Non-pigmented ciliary epithelial cell (primary cell): ENCODE results near the gene GNG10.
"Not testable (repeated sequence)": the region's sequence is repeated elsewhere in the genome, so short reads cannot be mapped to it uniquely, and the experiment has no call there.

Experiments used
- DNase-seq: peaks from one replicate; pipeline ENCODE4 v3.0.0-alpha.2; 2010; ENCODE audit warnings: low read depth

GNG10 gene

DNA sequence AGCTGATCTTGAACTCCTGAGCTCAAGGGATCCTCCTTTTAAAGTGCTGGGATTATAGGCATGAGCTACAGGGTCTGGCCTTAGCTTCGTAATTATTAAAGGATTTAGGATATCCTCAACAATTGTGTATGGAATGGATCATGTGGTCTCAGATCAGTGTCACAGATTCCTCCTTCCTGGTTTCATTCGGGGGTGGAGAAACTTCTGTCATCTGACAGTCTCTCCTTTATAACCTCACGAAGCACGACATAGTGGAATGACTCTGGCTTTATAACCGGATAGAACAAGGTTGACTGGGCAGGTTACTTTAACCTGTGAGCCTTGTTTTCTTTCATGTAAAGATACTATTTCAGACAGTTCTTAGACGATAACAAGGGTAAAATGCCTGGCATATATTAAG, 4.4 kb upstream of the GNG10 start:
- no peak for DNase-seq

- DNase-seq, result no peak
These were observed 2.5 kb upstream of the GNG10 start for GRCh38 chr9:111658943-111659342.

DNA sequence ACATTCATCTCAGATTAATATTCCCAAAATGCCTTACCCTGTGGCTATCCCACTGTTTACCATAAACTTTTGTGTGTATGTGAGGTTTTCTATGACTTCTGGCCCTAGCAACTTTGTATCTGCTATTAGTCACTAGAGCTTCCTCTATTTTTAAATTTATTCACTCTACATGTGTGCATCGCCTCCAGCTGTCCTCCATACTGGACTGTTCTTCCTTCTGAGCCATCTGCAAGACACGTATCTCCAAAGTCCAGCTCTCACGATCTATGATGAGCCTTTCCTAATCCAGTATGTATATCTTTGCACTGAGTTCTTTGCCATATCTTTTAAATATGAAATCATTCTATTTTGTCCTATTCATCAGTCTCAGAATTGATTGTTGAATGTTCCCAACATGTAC, 1.7 kb upstream of the GNG10 start:
- no peak for DNase-seq

- no peak for DNase-seq
These were observed 557 bp downstream of the GNG10 start for GRCh38 chr9:111661802-111662521.

DNA sequence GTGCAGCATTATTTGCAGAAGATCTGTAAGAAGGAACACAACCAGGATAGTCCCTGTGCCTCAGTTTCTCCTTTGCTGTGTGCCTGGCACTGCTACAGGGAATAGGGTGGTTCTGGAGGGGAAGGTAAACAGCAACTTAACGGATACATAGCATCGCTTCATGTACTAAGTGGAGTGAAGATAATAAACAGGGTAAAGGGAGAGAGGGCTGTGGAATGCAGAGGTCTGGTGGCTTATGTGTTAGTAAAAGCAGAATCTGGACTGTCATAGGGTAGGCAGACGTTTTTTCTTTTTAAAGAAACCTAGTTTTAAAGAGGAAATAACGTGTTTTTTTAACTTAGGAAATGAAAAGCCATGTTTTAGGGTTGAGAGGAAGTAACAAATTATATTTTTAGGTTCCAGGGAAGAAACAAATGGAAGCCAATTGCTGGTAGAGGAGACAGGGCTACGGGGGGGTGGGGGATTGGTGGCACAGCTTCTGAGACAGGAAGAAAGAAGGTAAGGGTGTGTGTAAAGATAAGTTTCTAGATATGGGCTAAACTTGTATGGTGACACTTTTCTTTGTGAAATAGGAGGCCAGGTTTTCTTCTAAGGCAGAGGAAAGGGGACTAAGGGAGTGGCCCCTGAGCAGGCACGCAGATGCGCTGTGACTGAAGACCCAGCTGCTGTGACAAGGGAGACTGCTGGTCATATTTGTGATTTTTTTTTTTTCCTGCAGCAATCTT, 1.3 kb downstream of the GNG10 start:
- no peak for DNase-seq

GRCh38 chr9:111663301-111663823, 2.0 kb downstream of the GNG10 start:
- DNase-seq, result no peak

- no peak for DNase-seq
These were observed 6.7 kb downstream of the GNG10 start for GRCh38 chr9:111668026-111668573.

DNA sequence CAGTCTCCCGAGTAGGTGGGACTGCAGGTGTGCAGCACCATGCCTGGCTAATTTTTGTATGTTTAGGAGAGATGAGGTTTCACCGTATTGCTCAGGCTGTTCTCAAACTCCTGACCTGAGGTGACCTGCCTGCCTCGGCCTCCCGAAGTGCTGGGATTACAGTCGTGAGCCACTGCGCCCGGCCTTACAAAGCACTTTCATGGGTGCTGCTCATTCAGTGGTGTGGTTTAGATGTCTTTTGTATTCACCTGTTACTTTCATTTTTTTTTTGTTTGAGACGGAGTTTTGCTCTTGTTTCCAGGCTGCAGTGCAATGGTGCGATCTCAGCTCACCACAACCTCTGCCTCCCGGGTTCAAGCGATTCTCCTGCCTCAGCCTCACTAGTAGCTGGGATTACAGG, 7.2 kb downstream of the GNG10 start:
- DNase-seq, result not testable (repeated sequence)

- DNase-seq, result no peak
These were observed 12.9 kb downstream of the GNG10 start for GRCh38 chr9:111674319-111674718.

GRCh38 chr9:111676116-111676515, 14.7 kb downstream of the GNG10 start:
- no peak for DNase-seq

- no peak for DNase-seq
These were observed 16.9 kb downstream of the GNG10 start for GRCh38 chr9:111678293-111678692.

GRCh38 chr9:111679199-111679598, 17.8 kb downstream of the GNG10 start:
- DNase-seq, result no peak

DNA sequence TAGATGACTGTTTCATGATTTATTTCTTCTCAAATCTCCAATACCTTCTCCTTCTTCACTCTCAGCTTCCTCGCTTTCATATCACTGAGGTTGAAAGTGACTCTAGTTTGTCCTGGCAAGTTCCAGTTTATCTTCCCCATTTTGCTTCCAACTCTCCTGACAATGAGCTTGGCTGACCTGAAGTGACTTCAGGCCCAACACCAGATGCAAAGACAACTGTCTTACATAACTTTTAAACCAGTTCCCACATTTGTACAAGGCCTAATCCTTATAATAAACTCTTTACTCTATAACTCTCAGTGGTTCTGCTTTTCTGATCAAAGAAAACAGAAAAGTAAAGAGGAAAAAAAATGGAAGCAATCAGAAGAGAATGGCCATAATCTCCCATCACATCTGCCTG, 22.0 kb downstream of the GNG10 start:
- no peak for DNase-seq

DNA sequence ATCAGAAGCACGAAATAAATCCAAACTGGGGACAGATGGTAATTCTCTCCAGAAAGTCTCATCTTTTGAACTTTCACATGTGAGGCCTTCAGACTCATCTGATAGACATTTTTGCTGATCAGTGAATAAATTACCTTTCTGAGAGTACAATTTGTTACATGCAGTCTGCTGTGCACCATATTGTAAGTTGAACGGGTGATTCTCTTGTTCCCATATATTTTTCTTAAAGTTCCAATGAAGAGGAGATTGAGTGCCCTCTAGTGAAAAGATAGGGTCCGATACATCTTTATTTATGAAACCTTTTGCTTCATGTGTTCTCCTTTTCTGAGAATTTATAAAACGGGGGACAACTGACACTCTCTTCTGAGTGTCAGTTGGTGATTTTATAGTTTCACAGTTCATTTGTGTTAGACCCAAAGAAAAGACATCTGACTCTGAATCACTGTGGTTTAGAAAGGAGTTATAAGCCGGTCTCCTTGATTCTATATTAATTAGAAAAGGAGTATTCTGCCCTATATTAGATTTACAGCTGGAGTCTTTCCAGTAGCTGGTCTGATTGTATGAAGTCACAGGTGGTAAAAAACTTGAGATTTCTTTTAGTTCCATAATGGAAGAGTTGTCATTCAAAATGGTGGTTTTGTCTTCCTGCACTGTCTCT, 30.4 kb downstream of the GNG10 start:
- DNase-seq, result peak; percentile 6

- no peak for DNase-seq
These were observed 35.4 kb downstream of the GNG10 start for GRCh38 chr9:111696796-111697195.

DNA sequence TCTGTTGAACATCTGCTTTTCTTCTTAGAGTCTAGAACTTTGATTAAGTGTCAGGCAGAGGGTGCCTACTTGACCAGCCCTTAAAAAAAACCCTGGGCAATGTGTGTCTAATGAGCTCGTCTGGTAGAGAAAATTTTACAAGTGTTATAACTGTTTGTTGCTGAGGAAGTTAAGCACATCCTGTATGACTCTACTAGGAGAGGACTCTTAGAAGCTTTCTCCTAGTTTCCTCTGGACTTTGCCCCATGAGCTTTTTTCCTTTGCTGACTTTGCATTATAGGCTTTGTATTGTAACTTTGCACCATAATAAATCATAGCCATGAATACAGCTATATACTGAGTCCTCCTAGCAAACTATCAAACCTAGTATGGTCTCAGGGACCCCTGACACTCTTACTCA, 39.4 kb downstream of the GNG10 start:
- DNase-seq, result no peak

- no peak for DNase-seq
These were observed 43.1 kb downstream of the GNG10 start for GRCh38 chr9:111704503-111704902.

DNA sequence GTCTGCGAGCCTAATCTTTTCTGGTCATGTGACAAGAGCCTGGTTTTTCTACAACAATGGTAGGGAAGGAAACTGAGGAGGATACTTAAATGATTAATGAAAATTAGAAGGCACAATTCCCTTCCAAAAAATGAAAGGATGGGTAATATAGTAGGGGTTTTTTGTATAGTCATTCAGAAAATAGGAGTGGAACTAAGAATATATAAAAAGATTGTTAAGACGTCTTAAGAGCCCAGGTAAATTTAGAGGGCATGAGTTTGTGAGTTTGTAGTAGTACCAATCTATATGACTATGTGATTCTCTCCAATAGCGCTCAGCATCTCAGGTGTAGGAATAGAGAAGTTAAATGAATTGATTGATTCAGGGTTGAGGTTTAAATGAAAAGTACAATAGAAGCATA, 50.1 kb downstream of the GNG10 start:
- DNase-seq, result no peak

DNA sequence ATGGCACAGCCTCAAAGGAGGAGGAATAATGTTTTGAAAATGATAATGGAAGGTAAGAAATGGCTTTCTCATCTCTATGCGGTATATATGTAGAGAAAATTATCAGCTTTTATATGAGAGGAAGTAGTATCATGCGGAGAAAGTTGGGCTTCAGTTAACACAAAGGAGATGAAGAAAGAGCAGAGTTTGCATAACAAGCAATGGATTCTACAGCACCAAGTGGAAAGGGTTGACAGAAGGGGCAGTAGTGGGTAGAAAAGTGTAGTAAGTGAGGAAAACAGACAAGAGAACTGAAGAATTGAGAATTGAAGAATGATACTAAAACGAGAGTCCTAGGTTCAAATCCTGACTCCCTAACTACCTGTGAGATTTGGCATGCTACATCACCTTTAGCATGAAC, 51.0 kb downstream of the GNG10 start:
- DNase-seq, result no peak

GRCh38 chr9:111715471-111715870, 54.1 kb downstream of the GNG10 start:
- no peak for DNase-seq

- no peak for DNase-seq
These were observed 58.1 kb downstream of the GNG10 start for GRCh38 chr9:111719541-111719940.
